Mammary epithelial cell (primary cell): ENCODE results near the gene ST8SIA3.

Experiments used
- CTCF ChIP-seq, 2 donors: IDR thresholded peaks in 1 of 2; conservative IDR thresholded peaks in 1 of 2; 2 replicates each; pipeline ENCODE4 v1.5.1; 2011 to 2012; ENCODE audit warnings: inconsistent platforms in 2 of 2, low read length in 2 of 2, mild to moderate bottlenecking in 2 of 2, control low read depth in 1 of 2, low read depth in 1 of 2; ENCODE audit not compliant: insufficient read depth in 1 of 2; ENCODE audit errors: extremely low read depth in 1 of 2
- EZH2 ChIP-seq: IDR thresholded peaks from 2 replicates; pipeline ENCODE4 v1.6.1; 2012; ENCODE audit warnings: low read length, inconsistent platforms, borderline replicate concordance

- TF ChIP-seq CTCF (conservative IDR thresholded peaks at IDR 0.05 in 1 of 2, IDR thresholded peaks at IDR 0.05 in 1 of 2; ENCODE audit: extremely low read depth in 1 of 2, insufficient read depth in 1 of 2, low read depth in 1 of 2, low read length in 2 of 2) (no peak), EZH2 (no peak)
Measured at GRCh38 chr18:57372444-57372843, 20.1 kb downstream of the ST8SIA3 start.
